ENCODE measurements around the gene AFAP1.

AFAP1 gene

DNA sequence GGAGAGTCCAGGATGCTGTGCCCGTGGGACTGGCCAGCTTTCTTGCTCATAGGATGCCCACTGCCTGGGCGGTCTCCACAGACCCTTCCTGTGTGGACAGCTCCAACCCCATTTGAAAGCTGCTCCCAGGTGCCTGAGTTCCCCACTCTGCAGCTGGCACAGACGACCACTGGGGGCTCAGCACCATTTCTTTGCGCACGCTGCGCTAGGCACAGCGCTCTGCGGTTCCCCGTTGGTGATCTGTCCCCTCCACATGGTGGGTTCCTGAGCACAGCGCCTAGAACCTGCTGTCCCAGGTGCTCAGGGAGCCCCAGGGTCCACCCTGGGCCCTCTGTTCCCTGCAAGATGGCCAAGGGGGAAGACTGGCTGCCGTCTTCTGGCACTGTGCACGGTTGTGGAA, 45.4 kb upstream of the AFAP1 start:
- Histone ChIP-seq H2AFZ (ENCODE audit: low read depth) (no peak overlapping the region), H3K36me3 (ENCODE audit: insufficient read depth) (no peaks in the 10 kb centered on the region), H4K20me1 (ENCODE audit: insufficient read depth) (no peaks in the 10 kb centered on the region), H3K27me3 (ENCODE audit: insufficient read depth, low read depth) (no peaks in the 10 kb centered on the region), H3K9ac (no peak overlapping the region), H3K4me2 (no peak overlapping the region), H3K4me3 (IDR thresholded peaks at IDR 0.05; ENCODE audit: insufficient read depth, low read depth, low read length) (no peak overlapping the region), H3K27ac (no peak overlapping the region), H3K79me2 (ENCODE audit: insufficient read depth, low read depth) (no peaks in the 10 kb centered on the region), H3K4me1 (ENCODE audit: low read depth, poor library complexity, severe bottlenecking) (no peaks in the 10 kb centered on the region)
- TF ChIP-seq, protein P1, sequence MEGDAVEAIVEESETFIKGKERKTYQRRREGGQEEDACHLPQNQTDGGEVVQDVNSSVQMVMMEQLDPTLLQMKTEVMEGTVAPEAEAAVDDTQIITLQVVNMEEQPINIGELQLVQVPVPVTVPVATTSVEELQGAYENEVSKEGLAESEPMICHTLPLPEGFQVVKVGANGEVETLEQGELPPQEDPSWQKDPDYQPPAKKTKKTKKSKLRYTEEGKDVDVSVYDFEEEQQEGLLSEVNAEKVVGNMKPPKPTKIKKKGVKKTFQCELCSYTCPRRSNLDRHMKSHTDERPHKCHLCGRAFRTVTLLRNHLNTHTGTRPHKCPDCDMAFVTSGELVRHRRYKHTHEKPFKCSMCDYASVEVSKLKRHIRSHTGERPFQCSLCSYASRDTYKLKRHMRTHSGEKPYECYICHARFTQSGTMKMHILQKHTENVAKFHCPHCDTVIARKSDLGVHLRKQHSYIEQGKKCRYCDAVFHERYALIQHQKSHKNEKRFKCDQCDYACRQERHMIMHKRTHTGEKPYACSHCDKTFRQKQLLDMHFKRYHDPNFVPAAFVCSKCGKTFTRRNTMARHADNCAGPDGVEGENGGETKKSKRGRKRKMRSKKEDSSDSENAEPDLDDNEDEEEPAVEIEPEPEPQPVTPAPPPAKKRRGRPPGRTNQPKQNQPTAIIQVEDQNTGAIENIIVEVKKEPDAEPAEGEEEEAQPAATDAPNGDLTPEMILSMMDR (conservative IDR thresholded peaks at IDR 0.05; ENCODE audit: low read depth, low read length) = no peak

DNA sequence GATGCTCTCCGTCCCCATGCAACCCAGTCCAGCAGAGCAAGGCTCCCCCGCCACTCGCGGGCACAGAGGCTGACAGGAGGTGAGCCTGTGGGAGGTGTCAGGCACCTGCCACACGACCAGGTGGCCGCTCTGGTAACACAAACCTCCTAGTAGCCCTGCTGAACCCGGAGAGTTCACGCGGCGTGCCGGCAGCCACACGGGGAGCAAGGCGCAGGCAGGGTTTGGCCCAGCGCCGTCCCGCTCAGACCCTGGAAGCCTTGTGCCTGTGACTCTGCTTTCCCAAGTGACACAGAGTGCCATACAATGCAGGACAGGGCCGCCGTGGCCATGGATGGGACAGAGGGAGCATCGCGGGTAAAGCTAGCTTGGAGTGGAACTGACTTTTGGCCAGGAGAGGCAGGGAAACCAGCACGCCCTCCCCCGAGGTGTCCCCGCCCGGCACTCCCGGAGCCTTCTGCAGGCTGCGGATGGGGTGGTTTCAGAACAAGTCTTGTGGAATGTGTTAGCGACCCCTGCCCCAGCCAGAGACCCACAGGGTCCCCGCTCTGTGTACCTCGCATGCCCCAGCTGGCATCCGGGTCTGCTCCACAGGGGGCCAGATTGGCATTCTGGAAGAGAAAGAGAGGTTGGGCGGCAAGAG, 44.7 kb upstream of the AFAP1 start:
- Histone ChIP-seq H4K20me1 (ENCODE audit: insufficient read depth) (no peaks in the 10 kb centered on the region), H3K9ac (no peak overlapping the region), H3K4me3 (IDR thresholded peaks at IDR 0.05; ENCODE audit: insufficient read depth, low read depth, low read length) (no peak overlapping the region), H3K4me1 (ENCODE audit: low read depth, poor library complexity, severe bottlenecking) (no peaks in the 10 kb centered on the region), H3K4me2 (no peak overlapping the region), H3K27me3 (ENCODE audit: insufficient read depth, low read depth) (no peaks in the 10 kb centered on the region; the same call in 1 of the 2 replicates), H3K79me2 (ENCODE audit: insufficient read depth, low read depth) (no peaks in the 10 kb centered on the region), H3K36me3 (ENCODE audit: insufficient read depth) (no peaks in the 10 kb centered on the region), H2AFZ (ENCODE audit: low read depth) (no peak overlapping the region), H3K27ac (no peak overlapping the region)
- TF ChIP-seq, protein P1 (conservative IDR thresholded peaks at IDR 0.05; ENCODE audit: low read depth, low read length) = no peak

DNA sequence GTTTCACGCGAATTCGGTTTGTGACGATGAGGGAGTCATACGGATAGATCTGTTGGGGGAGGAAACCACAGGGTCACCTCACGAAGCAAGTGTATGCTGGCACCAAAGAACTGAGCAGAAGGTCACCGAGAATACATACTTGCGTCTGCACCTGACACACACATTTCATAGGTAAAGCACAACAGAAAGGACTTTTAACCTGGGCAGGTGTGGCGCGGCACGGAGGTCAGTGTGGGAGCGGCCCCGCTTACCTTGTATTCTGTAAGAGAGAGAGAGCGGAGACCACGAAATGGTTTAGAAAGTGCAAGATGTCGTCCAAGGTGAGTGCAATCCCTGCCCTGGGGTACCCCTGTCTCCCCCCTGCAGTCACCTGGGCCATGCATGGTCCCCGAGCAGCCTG, 43.6 kb upstream of the AFAP1 start:
- no peaks in the 10 kb centered on the region for H4K20me1 ChIP-seq (ENCODE audit: insufficient read depth)
- TF ChIP-seq, protein P1 (conservative IDR thresholded peaks at IDR 0.05; ENCODE audit: low read depth, low read length) = no peak
- no peaks in the 10 kb centered on the region for H3K36me3 ChIP-seq (ENCODE audit: insufficient read depth)
- no peak overlapping the region for H3K4me3 ChIP-seq (IDR thresholded peaks at IDR 0.05; ENCODE audit: insufficient read depth, low read depth, low read length)
- H3K4me1 ChIP-seq (ENCODE audit: low read depth, poor library complexity, severe bottlenecking) = no peaks in the 10 kb centered on the region
- H3K79me2 ChIP-seq (ENCODE audit: insufficient read depth, low read depth) = no peaks in the 10 kb centered on the region
- no peak overlapping the region for H3K9ac ChIP-seq
- no peak overlapping the region for H3K27ac ChIP-seq
- no peak overlapping the region for H3K4me2 ChIP-seq
- no peak overlapping the region for H2AFZ ChIP-seq (ENCODE audit: low read depth)
- no peaks in the 10 kb centered on the region; the same call in 1 of the 2 replicates for H3K27me3 ChIP-seq (ENCODE audit: insufficient read depth, low read depth)

DNA sequence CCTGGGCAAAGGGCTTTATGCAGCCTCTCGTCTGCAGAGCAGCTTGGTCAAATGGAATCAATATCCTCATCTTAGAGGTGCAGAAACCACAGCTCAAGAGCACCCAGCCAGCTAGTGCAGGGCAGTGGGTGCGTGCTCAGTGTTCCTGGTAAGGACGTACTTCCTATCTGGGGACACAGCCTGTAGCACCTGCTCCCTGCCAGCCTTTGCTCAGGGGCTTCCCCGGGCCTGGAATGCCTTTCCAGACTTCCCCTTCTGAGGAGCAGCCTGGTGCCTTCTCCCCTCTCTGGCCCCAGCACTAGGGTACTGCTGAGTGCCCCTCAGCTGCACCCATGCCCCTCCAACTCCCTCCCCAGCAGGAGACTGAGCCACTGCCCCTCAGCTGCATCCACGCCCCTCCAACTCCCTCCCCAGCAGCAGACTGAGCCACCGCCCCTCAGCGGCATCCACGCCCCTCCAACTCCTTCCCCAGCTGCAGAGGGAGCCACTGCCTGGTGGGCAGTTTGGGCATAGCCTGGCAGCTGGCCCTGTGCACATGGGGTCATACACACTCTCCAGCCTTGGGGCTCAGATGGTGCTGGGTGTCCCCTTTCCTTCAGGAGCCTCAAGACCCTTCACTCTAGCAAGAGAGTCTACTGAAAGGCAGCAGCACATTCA, 42.2 kb upstream of the AFAP1 start:
- Histone ChIP-seq H2AFZ (ENCODE audit: low read depth) (no peak overlapping the region), H3K4me2 (no peak overlapping the region), H3K27ac (no peak overlapping the region), H3K9ac (no peak overlapping the region), H3K4me3 (IDR thresholded peaks at IDR 0.05; ENCODE audit: insufficient read depth, low read depth, low read length) (no peak overlapping the region), H3K36me3 (ENCODE audit: insufficient read depth) (no peaks in the 10 kb centered on the region), H3K27me3 (ENCODE audit: insufficient read depth, low read depth) (no peaks in the 10 kb centered on the region; the same call in 1 of the 2 replicates), H3K79me2 (ENCODE audit: insufficient read depth, low read depth) (no peaks in the 10 kb centered on the region), H4K20me1 (ENCODE audit: insufficient read depth) (no peaks in the 10 kb centered on the region), H3K4me1 (ENCODE audit: low read depth, poor library complexity, severe bottlenecking) (no peaks in the 10 kb centered on the region)
- TF ChIP-seq, protein P1 (conservative IDR thresholded peaks at IDR 0.05; ENCODE audit: low read depth, low read length) = no peak
